ENCODE results near the gene KIAA0232. TPM values are rescaled to one million over a fixed set of nuclear protein-coding genes. Genes with fewer than 3 reads are reported as not detected.
A peak's percentile ranks its signal among the peaks of the same experiment; 100 is the strongest.
"Not testable (repeated sequence)": the region's sequence is repeated elsewhere in the genome, so short reads cannot be mapped to it uniquely, and the experiment has no call there.

The KIAA0232 gene
- total RNA-seq, 6 experiments from 2014 or later = 12.0 to 23.8 (median 16.5) TPM

GRCh38 chr4:6900956-6901355 lies 118.4 kb downstream of the KIAA0232 start:
- ATAC-seq = peak in 1 of 4 donors; percentile 7
- Histone ChIP-seq H3K27ac (no peak overlapping the region), H3K36me3 (no peaks in the 10 kb centered on the region), H3K4me1 (peaks cover 0 to 22% (median 4%) of the 10 kb centered on the region in 4 donors), H3K4me3 (no peak overlapping the region), H3K27me3 (no peaks in the 10 kb centered on the region), H3K9me3 (no peaks in the 10 kb centered on the region)
- 72% methylated on average over 4 of the region's 12 CpGs for WGBS (ENCODE audit: insufficient coverage, low coverage, low lambda C conversion rate, missing lambda C conversion rate)
- DNase-seq = no peak
- intact Hi-C loops (cut with DNase I) = loop anchor here in 1 of 2 donors (10.0 kb wide), 1 partner anchor 174 kb away; no protein-coding TSS in a partner anchor
- TF ChIP-seq, protein P1, sequence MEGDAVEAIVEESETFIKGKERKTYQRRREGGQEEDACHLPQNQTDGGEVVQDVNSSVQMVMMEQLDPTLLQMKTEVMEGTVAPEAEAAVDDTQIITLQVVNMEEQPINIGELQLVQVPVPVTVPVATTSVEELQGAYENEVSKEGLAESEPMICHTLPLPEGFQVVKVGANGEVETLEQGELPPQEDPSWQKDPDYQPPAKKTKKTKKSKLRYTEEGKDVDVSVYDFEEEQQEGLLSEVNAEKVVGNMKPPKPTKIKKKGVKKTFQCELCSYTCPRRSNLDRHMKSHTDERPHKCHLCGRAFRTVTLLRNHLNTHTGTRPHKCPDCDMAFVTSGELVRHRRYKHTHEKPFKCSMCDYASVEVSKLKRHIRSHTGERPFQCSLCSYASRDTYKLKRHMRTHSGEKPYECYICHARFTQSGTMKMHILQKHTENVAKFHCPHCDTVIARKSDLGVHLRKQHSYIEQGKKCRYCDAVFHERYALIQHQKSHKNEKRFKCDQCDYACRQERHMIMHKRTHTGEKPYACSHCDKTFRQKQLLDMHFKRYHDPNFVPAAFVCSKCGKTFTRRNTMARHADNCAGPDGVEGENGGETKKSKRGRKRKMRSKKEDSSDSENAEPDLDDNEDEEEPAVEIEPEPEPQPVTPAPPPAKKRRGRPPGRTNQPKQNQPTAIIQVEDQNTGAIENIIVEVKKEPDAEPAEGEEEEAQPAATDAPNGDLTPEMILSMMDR (IDR thresholded peaks at IDR 0.05) = no peak
- TF ChIP-seq POLR2A (IDR thresholded peaks at IDR 0.05) = no peak

- no peak overlapping the region for H3K27ac ChIP-seq
Observed at GRCh38 chr4:6901669-6902317, 119.3 kb downstream of the KIAA0232 start.

GRCh38 chr4:6902318-6903042 lies 120.0 kb downstream of the KIAA0232 start:
- Histone ChIP-seq H3K27ac (no peak overlapping the region), H3K9me3 (no peaks in the 10 kb centered on the region), H3K36me3 (no peaks in the 10 kb centered on the region), H3K27me3 (no peaks in the 10 kb centered on the region), H3K4me3 (no peak overlapping the region), H3K4me1 (peaks cover 0 to 29% (median 6%) of the 10 kb centered on the region in 4 donors)
- ATAC-seq (no peak), DNase-seq (no peak)
- no peak for TF ChIP-seq POLR2A (IDR thresholded peaks at IDR 0.05)
- TF ChIP-seq, protein P1 (IDR thresholded peaks at IDR 0.05) = no peak
- WGBS (ENCODE audit: insufficient coverage, low coverage, low lambda C conversion rate, missing lambda C conversion rate) = 94% methylated on average over 9 of the region's 27 CpGs
- intact Hi-C loops (cut with DNase I) = loop anchor here in 1 of 2 donors (10.0 kb wide), 1 partner anchor 172 kb away; no protein-coding TSS in a partner anchor

More at GRCh38 chr4:6901669-6902317, 119.3 kb downstream of the KIAA0232 start:
- no peak overlapping the region for H3K4me3 ChIP-seq
- no peaks in the 10 kb centered on the region for H3K9me3 ChIP-seq
- WGBS (ENCODE audit: insufficient coverage, low coverage, low lambda C conversion rate, missing lambda C conversion rate) = 84% methylated on average over 19 of the region's 24 CpGs
- H3K27me3 ChIP-seq = no peaks in the 10 kb centered on the region
- ATAC-seq = no peak
- peaks cover 0 to 29% (median 6%) of the 10 kb centered on the region in 4 donors for H3K4me1 ChIP-seq
- DNase-seq = no peak
- TF ChIP-seq, protein P1 (IDR thresholded peaks at IDR 0.05) = no peak
- TF ChIP-seq POLR2A (IDR thresholded peaks at IDR 0.05) = no peak
- intact Hi-C loops (cut with DNase I) = loop anchor here in 1 of 2 donors (10.0 kb wide), 1 partner anchor 173 kb away; no protein-coding TSS in a partner anchor
- H3K36me3 ChIP-seq = no peaks in the 10 kb centered on the region

- no peak for TF ChIP-seq POLR2A (IDR thresholded peaks at IDR 0.05)
- TF ChIP-seq, protein P1 (IDR thresholded peaks at IDR 0.05) = no peak
- H3K4me3 ChIP-seq = no peak overlapping the region
- no peaks in the 10 kb centered on the region for H3K27me3 ChIP-seq
- H3K4me1 ChIP-seq = peaks cover 0 to 40% (median 9%) of the 10 kb centered on the region in 4 donors
- no peaks in the 10 kb centered on the region for H3K9me3 ChIP-seq
- H3K27ac ChIP-seq = peak overlapping the region in 2 of 3 donors; percentile 26 to 66
- no peaks in the 10 kb centered on the region for H3K36me3 ChIP-seq
- intact Hi-C loops (cut with DNase I) = loop anchor here in 1 of 2 donors (10.0 kb wide), 1 partner anchor 169 kb away; no protein-coding TSS in a partner anchor
- peak; percentile 24 to 33 (median 26) for ATAC-seq
- DNase-seq = peak; percentile 49 to 94 (median 83)
- no CpG with 5 or more reads among the region's 13 CpGs for WGBS (ENCODE audit: insufficient coverage, low coverage, low lambda C conversion rate, missing lambda C conversion rate)
Observed at GRCh38 chr4:6905516-6906445, 123.3 kb downstream of the KIAA0232 start.

GRCh38 chr4:6906486-6906885 lies 124.0 kb downstream of the KIAA0232 start:
- not testable (repeated sequence) for H3K36me3 ChIP-seq, ATAC-seq, H3K27me3 ChIP-seq, DNase-seq, H3K9me3 ChIP-seq, H3K4me3 ChIP-seq
- Histone ChIP-seq H3K27ac (peak overlapping the region in 1 of 3 donors; percentile 29), H3K4me1 (peaks cover 0 to 47% (median 11%) of the 10 kb centered on the region in 4 donors)
- 95% methylated on average over 4 of the region's 6 CpGs for WGBS (ENCODE audit: insufficient coverage, low coverage, low lambda C conversion rate, missing lambda C conversion rate)
- intact Hi-C loops (cut with DNase I) = loop anchor here in 1 of 2 donors (10.0 kb wide), 1 partner anchor 168 kb away; no protein-coding TSS in a partner anchor

Data from right lobe of liver (tissue), 6 donors.